KMS-11 (cell line): ENCODE data around the gene UGT2B17.
"Not testable (repeated sequence)": the region's sequence is repeated elsewhere in the genome, so short reads cannot be mapped to it uniquely, and the experiment has no call there.

Experiments used
- H2AFZ ChIP-seq: fragments of 200-600 bp; sonication (generic); 2 replicates; pipeline ENCODE4 v1.6.1; 2016; ENCODE audit warnings: antibody characterized with exemption, mixed run types, low read depth
- H3K27ac ChIP-seq: fragments of 200-600 bp; sonication (generic); 2 replicates; pipeline ENCODE4 v1.6.1; 2016; ENCODE audit warnings: mild to moderate bottlenecking, mixed run types
- H3K27me3 ChIP-seq: fragments of 200-600 bp; sonication (generic); 2 replicates; pipeline ENCODE4 v1.6.1; 2017; ENCODE audit warnings: mild to moderate bottlenecking, low read depth, mixed run types, moderate library complexity; ENCODE audit not compliant: insufficient read depth
- H3K36me3 ChIP-seq: fragments of 200-600 bp; sonication (generic); 2 replicates; pipeline ENCODE4 v1.6.1; 2017; ENCODE audit warnings: mild to moderate bottlenecking, mixed run types; ENCODE audit not compliant: insufficient read depth
- H3K4me1 ChIP-seq: fragments of 200-600 bp; sonication (generic); 2 replicates; pipeline ENCODE4 v1.6.1; 2016; ENCODE audit warnings: mild to moderate bottlenecking, low read depth, mixed run types; ENCODE audit not compliant: poor library complexity, severe bottlenecking
- H3K4me2 ChIP-seq: fragments of 200-600 bp; sonication (generic); 2 replicates; pipeline ENCODE4 v1.7.0; 2016; ENCODE audit warnings: mild to moderate bottlenecking, mixed run types
- H3K4me3 ChIP-seq: fragments of 200-600 bp; sonication (generic); IDR thresholded peaks from 2 replicates; pipeline ENCODE4 v1.6.1; 2017; ENCODE audit warnings: low read depth, low read length, mixed read lengths; ENCODE audit not compliant: insufficient read depth
- H3K79me2 ChIP-seq: fragments of 200-600 bp; sonication (generic); 2 replicates; pipeline ENCODE4 v1.6.1; 2016; ENCODE audit warnings: low read depth, mixed run types; ENCODE audit not compliant: insufficient read depth
- H3K9ac ChIP-seq: fragments of 200-600 bp; sonication (generic); 2 replicates; pipeline ENCODE4 v1.6.1; 2016; ENCODE audit warnings: mild to moderate bottlenecking, mixed run types
- H4K20me1 ChIP-seq: fragments of 200-600 bp; sonication (generic); 2 replicates; pipeline ENCODE4 v1.6.1; 2016; ENCODE audit warnings: mild to moderate bottlenecking, mixed run types; ENCODE audit not compliant: insufficient read depth
- TF ChIP-seq, protein P1 (sequence below): fragments of 200-600 bp; sonication (generic); conservative IDR thresholded peaks from 2 replicates; pipeline ENCODE4 v1.6.1; 2017; ENCODE audit warnings: low read depth, mild to moderate bottlenecking, antibody characterized with exemption, low read length, moderate library complexity, mixed read lengths

Gene UGT2B17

GRCh38 chr4:68518889-68519288, 57.2 kb downstream of the UGT2B17 start:
- H3K79me2 ChIP-seq: no peaks in the 10 kb centered on the region
- no peak overlapping the region for H3K4me2 ChIP-seq
- no peak overlapping the region for H3K4me3 ChIP-seq
- no peaks in the 10 kb centered on the region for H3K36me3 ChIP-seq
- H3K9ac ChIP-seq: no peak overlapping the region
- no peak overlapping the region for H3K27ac ChIP-seq
- no peaks in the 10 kb centered on the region for H4K20me1 ChIP-seq
- no peak overlapping the region for H2AFZ ChIP-seq
- H3K27me3 ChIP-seq: no peaks in the 10 kb centered on the region
- no peaks in the 10 kb centered on the region for H3K4me1 ChIP-seq
- TF ChIP-seq, protein P1, sequence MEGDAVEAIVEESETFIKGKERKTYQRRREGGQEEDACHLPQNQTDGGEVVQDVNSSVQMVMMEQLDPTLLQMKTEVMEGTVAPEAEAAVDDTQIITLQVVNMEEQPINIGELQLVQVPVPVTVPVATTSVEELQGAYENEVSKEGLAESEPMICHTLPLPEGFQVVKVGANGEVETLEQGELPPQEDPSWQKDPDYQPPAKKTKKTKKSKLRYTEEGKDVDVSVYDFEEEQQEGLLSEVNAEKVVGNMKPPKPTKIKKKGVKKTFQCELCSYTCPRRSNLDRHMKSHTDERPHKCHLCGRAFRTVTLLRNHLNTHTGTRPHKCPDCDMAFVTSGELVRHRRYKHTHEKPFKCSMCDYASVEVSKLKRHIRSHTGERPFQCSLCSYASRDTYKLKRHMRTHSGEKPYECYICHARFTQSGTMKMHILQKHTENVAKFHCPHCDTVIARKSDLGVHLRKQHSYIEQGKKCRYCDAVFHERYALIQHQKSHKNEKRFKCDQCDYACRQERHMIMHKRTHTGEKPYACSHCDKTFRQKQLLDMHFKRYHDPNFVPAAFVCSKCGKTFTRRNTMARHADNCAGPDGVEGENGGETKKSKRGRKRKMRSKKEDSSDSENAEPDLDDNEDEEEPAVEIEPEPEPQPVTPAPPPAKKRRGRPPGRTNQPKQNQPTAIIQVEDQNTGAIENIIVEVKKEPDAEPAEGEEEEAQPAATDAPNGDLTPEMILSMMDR: no peak

GRCh38 chr4:68505452-68505851, 70.7 kb downstream of the UGT2B17 start:
- not testable (repeated sequence) for H4K20me1 ChIP-seq, H3K4me2 ChIP-seq, H3K27ac ChIP-seq, H3K4me3 ChIP-seq, H3K79me2 ChIP-seq, H3K27me3 ChIP-seq, H3K9ac ChIP-seq, H3K36me3 ChIP-seq
- Histone ChIP-seq H2AFZ (peak overlapping the region; percentile 42), H3K4me1 (peaks cover 12% of the 10 kb centered on the region)

GRCh38 chr4:68504836-68505235, 71.3 kb downstream of the UGT2B17 start:
- not testable (repeated sequence) for H3K4me2 ChIP-seq, H3K36me3 ChIP-seq, H3K79me2 ChIP-seq, H3K27me3 ChIP-seq, H3K27ac ChIP-seq, H4K20me1 ChIP-seq, H3K4me3 ChIP-seq, H3K9ac ChIP-seq
- H2AFZ ChIP-seq: peak overlapping the region; percentile 42
- peaks cover 12% of the 10 kb centered on the region for H3K4me1 ChIP-seq

DNA sequence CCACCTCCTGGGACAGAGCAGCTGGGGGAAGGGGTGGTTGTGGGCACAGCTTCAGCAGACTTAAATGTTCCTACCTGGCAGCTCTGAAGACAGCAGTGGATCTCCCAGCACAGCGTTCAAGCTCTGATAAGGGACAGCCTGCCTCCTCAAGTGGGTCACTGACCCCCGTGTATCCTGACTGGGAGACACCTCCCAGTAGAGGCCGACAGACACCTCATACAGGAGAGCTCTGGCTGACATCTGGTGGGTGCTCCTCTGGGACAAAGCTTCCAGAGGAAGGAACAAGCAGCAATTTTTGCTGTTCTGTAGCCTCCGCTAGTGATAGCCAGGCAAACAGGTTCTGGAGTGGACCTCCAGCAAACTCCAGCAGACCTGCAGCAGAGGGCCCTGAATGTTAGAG, 72.7 kb downstream of the UGT2B17 start:
- not testable (repeated sequence) for H2AFZ ChIP-seq, H3K9ac ChIP-seq, H3K36me3 ChIP-seq, H3K27me3 ChIP-seq, H4K20me1 ChIP-seq, H3K4me2 ChIP-seq, H3K27ac ChIP-seq, H3K79me2 ChIP-seq, H3K4me3 ChIP-seq
- H3K4me1 ChIP-seq: peaks cover 12% of the 10 kb centered on the region

GRCh38 chr4:68499021-68499420, 77.1 kb downstream of the UGT2B17 start:
- Histone ChIP-seq H3K36me3 (no peaks in the 10 kb centered on the region), H3K4me1 (no peaks in the 10 kb centered on the region), H3K27me3 (no peaks in the 10 kb centered on the region), H3K9ac (no peak overlapping the region), H2AFZ (no peak overlapping the region), H3K79me2 (no peaks in the 10 kb centered on the region), H3K4me2 (no peak overlapping the region), H3K27ac (no peak overlapping the region), H3K4me3 (no peak overlapping the region), H4K20me1 (no peaks in the 10 kb centered on the region)
- TF ChIP-seq, protein P1: no peak

DNA sequence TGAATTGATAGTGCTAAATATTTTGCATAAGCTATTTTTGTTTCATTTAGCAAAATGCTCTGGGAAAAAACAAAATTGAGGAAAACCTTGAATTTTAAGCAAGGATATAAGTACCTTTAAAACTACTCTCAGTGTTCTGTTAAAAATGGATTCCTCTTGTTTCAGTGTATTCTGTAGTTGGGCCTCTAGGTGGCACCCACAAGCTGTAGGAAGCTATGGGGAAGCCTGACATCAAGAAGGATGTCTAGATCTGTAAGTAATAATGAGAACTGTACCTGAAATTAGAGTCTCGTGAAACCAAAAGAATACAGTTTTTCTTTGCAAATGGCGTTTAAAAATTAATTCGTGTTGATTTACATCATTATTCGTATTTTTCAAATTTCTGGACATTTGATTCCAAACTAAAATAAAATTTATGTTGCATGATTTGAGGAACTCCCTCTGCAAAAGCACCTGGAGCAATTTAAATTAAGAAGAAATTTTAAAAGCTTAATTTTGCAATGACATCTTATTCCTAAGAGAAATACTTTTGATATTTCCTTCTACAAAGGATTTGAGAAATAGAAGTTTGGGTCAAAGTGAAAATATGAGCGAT, 77.6 kb downstream of the UGT2B17 start:
- no peak overlapping the region for H3K9ac ChIP-seq

More for the DNA sequence above, 77.6 kb downstream of the UGT2B17 start:
- no peaks in the 10 kb centered on the region for H4K20me1 ChIP-seq
- H3K4me1 ChIP-seq: no peaks in the 10 kb centered on the region
- no peaks in the 10 kb centered on the region for H3K79me2 ChIP-seq
- no peaks in the 10 kb centered on the region for H3K27me3 ChIP-seq
- no peak overlapping the region for H3K4me2 ChIP-seq
- TF ChIP-seq, protein P1: peak; percentile 95
- no peak overlapping the region for H3K27ac ChIP-seq
- H2AFZ ChIP-seq: no peak overlapping the region
- H3K4me3 ChIP-seq: no peak overlapping the region
- no peaks in the 10 kb centered on the region for H3K36me3 ChIP-seq
